NB4 (cell line): ENCODE data around the gene VPS33A.

Source experiments
- POLR2A ChIP-seq: IDR thresholded peaks from 2 replicates; pipeline ENCODE4 v1.6.1; 2011; ENCODE audit warnings: mild to moderate bottlenecking; ENCODE audit not compliant: insufficient read length; ENCODE audit errors: extremely low read depth
- TF ChIP-seq, protein P1 (sequence below): IDR thresholded peaks from one replicate; pipeline ENCODE4 v1.5.1; 2012; ENCODE audit warnings: low read depth, low read length
- TF ChIP-seq, protein P2 (sequence below): IDR thresholded peaks from 2 replicates; pipeline ENCODE4 v1.6.1; 2011; ENCODE audit warnings: low read depth, low read length

DNA sequence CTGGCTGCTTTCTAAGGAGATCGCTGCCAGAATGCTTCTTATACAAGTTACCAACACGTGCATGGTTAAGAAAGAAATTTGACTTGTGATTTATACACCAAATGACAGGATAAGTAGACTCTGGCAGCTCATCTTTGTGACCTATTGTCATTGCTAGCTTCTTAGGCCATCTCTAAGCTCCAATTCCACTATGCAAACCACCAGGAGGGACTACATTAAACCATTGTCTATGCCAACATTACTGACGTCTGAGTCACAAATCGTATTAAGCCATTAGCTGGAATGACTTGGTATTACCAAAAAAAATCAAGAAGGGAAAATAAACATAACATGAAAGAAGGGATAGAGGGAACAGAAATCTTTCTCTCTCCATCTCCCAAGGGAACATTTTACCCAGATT is 15.8 kb upstream of the VPS33A start:
- TF ChIP-seq, protein P1, sequence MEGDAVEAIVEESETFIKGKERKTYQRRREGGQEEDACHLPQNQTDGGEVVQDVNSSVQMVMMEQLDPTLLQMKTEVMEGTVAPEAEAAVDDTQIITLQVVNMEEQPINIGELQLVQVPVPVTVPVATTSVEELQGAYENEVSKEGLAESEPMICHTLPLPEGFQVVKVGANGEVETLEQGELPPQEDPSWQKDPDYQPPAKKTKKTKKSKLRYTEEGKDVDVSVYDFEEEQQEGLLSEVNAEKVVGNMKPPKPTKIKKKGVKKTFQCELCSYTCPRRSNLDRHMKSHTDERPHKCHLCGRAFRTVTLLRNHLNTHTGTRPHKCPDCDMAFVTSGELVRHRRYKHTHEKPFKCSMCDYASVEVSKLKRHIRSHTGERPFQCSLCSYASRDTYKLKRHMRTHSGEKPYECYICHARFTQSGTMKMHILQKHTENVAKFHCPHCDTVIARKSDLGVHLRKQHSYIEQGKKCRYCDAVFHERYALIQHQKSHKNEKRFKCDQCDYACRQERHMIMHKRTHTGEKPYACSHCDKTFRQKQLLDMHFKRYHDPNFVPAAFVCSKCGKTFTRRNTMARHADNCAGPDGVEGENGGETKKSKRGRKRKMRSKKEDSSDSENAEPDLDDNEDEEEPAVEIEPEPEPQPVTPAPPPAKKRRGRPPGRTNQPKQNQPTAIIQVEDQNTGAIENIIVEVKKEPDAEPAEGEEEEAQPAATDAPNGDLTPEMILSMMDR = no peak
- TF ChIP-seq POLR2A = no peak
- TF ChIP-seq, protein P2, sequence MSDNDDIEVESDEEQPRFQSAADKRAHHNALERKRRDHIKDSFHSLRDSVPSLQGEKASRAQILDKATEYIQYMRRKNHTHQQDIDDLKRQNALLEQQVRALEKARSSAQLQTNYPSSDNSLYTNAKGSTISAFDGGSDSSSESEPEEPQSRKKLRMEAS = no peak
